Subcutaneous adipose tissue (tissue), 4 donors: ENCODE results near the gene KIF5A. TPM values are rescaled to one million over a fixed set of nuclear protein-coding genes. Genes with fewer than 3 reads are reported as not detected.

Source experiments
- total RNA-seq, 4 donors: library from RNA; depleted of rRNA; stranded (reverse); fragments of >200 nt; gene quantifications; one replicate each; pipeline ENCODE4 v1.1.0, GENCODE V29; 2016
- TF ChIP-seq, protein P1 (sequence below): fragments of 450-650 bp; IDR thresholded peaks from one replicate; pipeline ENCODE4 v1.5.1; 2016; ENCODE audit warnings: low read depth, mild to moderate bottlenecking, control low read depth, antibody characterized with exemption, moderate library complexity

The KIF5A gene
- total RNA-seq, 4 donors from 2014 or later, result 0.17 to 0.38 TPM; not detected in 2

DNA sequence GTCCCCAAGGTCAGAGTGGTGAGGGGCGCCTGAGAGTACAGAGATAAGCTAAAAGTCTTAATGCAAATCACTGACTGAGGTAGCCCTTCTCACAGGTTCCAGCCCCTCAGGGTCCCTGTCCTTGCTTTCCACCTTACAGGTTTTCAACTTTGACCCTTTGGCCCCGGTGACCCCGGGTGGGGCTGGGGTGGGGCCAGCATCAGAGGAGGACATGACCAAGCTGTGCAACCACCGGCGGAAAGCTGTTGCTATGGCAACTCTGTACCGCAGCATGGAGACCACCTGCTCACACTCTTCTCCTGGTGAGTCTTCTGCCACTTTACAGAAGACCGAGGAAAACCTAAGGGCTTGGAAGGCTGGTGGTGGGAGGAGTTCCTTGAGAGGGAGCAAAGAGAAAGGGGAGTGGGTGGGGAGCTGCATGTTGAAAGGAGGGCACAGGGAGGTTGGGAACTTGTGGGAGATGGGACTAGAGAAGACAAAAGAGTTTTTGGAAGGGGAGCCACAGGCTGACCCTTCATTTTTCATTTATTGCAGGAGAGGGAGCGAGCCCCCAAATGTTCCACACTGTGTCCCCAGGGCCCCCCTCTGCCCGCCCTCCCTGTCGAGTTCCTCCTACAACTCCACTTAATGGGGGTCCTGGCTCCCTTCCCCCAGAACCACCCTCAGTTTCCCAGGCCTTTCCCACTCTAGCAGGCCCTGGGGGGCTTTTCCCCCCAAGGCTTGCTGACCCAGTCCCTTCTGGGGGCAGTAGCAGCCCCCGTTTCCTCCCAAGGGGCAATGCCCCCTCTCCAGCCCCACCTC, 24.8 kb upstream of the KIF5A start:
- TF ChIP-seq, protein P1, sequence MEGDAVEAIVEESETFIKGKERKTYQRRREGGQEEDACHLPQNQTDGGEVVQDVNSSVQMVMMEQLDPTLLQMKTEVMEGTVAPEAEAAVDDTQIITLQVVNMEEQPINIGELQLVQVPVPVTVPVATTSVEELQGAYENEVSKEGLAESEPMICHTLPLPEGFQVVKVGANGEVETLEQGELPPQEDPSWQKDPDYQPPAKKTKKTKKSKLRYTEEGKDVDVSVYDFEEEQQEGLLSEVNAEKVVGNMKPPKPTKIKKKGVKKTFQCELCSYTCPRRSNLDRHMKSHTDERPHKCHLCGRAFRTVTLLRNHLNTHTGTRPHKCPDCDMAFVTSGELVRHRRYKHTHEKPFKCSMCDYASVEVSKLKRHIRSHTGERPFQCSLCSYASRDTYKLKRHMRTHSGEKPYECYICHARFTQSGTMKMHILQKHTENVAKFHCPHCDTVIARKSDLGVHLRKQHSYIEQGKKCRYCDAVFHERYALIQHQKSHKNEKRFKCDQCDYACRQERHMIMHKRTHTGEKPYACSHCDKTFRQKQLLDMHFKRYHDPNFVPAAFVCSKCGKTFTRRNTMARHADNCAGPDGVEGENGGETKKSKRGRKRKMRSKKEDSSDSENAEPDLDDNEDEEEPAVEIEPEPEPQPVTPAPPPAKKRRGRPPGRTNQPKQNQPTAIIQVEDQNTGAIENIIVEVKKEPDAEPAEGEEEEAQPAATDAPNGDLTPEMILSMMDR, result no peak

DNA sequence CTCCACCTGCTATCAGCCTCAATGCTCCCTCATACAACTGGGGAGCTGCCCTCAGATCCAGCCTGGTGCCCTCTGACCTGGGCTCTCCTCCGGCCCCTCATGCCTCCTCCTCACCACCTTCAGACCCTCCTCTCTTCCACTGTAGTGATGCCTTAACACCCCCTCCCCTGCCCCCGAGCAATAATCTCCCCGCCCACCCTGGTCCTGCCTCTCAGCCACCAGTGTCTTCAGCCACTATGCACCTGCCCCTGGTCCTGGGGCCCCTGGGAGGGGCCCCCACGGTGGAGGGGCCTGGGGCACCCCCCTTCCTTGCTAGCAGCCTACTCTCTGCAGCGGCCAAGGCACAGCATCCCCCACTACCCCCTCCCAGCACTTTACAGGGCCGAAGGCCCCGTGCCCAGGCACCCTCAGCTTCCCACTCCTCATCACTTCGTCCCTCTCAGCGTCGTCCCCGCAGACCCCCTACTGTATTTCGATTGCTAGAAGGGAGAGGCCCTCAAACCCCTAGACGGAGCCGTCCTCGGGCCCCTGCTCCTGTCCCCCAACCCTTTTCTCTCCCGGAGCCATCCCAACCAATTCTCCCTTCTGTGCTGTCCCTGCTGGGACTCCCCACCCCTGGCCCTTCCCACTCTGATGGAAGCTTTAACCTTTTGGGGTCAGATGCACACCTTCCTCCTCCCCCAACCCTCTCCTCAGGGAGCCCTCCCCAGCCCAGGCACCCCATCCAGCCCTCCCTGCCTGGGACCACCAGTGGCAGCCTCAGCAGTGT, 24.0 kb upstream of the KIF5A start:
- TF ChIP-seq, protein P1, result no peak

DNA sequence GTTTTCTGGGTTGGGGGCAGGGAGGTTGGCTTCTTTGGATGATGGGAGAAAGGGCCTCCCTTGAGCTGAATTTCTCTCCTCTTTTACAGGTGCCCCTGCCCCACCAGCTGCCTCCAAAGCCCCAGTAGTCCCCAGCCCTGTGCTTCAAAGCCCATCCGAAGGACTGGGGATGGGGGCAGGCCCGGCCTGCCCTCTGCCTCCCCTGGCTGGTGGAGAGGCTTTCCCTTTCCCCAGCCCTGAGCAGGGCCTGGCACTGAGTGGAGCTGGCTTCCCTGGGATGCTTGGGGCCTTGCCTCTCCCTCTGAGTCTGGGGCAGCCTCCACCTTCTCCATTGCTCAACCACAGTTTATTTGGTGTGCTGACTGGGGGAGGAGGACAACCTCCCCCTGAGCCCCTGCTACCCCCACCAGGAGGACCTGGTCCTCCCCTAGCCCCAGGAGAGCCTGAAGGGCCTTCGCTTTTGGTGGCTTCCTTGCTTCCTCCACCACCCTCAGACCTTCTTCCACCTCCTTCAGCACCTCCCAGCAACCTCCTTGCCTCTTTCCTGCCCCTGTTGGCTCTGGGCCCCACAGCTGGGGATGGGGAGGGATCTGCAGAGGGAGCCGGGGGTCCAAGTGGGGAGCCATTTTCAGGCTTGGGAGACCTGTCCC, 23.2 kb upstream of the KIF5A start:
- TF ChIP-seq, protein P1, result no peak

DNA sequence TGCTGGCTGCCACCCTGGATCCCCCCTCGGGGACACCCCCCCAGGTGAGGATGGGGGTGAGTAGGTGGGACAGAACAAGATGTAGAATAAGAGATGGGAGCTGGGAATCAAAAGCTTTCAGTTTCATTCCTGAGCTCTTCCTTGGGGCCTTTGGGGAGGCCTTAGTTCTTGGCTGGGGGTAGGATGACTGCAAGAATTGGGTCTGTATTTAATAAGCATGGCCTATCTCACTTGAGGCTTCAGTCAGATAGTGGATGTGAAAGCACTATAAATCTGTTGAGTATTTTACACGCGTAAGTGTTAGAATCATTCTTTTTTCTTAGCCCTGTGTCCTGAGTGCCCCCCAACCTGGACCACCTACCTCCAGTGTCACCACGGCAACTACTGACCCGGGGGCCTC, 22.7 kb upstream of the KIF5A start:
- TF ChIP-seq, protein P1, result no peak

DNA sequence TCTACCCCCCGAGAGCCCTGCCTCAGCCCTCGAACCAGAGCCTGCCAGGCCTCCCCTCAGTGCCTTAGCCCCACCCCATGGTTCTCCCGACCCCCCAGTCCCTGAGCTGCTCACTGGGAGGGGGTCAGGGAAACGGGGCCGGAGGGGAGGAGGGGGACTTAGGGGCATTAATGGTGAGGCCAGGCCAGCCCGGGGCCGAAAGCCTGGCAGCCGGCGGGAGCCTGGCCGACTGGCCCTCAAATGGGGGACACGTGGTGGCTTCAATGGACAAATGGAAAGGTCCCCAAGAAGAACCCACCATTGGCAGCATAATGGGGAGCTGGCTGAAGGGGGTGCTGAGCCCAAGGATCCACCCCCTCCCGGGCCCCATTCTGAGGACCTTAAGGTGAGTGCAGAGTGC, 21.7 kb upstream of the KIF5A start:
- TF ChIP-seq, protein P1, result no peak

DNA sequence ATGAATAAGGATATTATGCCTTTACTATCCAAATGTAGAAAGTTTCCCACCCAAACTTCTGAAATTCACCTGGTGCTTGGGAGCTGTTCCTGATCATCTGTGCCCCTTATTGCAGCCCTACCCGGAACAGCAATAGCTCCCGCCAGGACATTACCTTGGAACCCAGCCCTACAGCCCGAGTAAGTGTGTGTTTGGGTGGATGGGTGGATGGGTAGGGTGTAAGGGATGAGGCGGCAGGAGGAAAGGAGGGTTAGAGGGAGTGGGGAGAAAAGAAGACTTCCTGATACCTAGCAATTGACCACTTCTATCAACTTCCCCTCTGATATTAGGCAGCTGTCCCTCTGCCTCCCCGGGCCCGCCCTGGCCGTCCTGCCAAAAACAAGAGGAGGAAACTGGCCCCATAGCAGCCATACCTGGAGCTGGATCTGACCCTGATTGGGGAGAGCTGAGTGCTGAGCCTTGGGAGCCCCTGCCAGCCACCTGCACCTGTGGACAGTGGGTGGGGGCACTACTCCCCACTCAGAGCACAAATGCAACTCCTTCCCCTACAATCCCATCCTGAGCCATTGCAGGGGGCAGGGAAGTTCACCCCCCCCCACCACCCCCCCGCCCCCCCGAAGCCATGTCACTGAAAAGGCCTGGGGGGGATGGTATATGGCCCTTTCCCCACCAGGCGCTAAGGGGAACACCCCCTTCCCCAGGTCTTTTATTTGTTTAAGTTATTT, 20.9 kb upstream of the KIF5A start:
- TF ChIP-seq, protein P1, result no peak

DNA sequence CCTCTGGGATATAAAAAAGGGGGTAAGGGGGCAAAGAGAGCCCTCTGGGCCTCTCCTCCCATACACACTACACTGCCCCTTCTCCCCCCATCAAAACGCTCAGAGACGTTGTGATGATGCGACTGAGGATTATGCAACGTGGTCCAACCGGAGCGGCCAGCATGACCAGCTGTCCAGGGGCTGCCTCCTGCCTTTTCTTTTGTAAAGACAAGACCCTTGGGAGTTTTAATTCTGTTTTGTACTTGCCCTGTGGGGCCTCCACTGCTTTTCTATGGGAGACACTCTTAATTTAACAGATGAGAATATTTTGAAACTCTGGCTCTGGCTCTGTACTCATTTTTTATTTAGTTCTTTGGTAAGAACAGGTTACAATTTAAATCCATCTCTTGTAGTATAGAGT, 20.0 kb upstream of the KIF5A start:
- TF ChIP-seq, protein P1, result no peak
